OCI-LY3 (cell line): Measurements from ENCODE around the gene TSPOAP1.
A peak's percentile ranks its signal among the peaks of the same experiment; 100 is the strongest.

Source experiments
- H2AFZ ChIP-seq: fragments of 200-600, 300-600 bp; shearing (Covaris generic); 2 replicates; pipeline ENCODE4 v1.6.0; 2014; ENCODE audit warnings: antibody characterized with exemption, low read depth, low read length
- H3K27ac ChIP-seq: fragments of 200-600, 300-600 bp; sonication (generic); 2 replicates; pipeline ENCODE4 v1.5.1; 2014; ENCODE audit warnings: mild to moderate bottlenecking, low read length, moderate library complexity, mixed read lengths
- H3K27me3 ChIP-seq: fragments of 200-600, 300-600 bp; sonication (generic); 2 replicates; pipeline ENCODE4 v1.6.1; 2014; ENCODE audit warnings: low read depth, low read length, mixed read lengths
- H3K36me3 ChIP-seq: fragments of 200-600, 300-600 bp; sonication (generic); replicated peaks from 2 replicates; pipeline ENCODE3; 2014; ENCODE audit warnings: low read depth, low read length, mixed read lengths
- H3K4me1 ChIP-seq: fragments of 300-600, 200-600 bp; sonication (generic); 2 replicates; pipeline ENCODE4 v1.6.1; 2014; ENCODE audit warnings: low read length, mixed read lengths
- H3K4me2 ChIP-seq: fragments of 200-600, 300-600 bp; sonication (generic); 2 replicates; pipeline ENCODE4 v1.6.1; 2014; ENCODE audit warnings: low read length, mixed read lengths
- H3K4me3 ChIP-seq: fragments of 300-600, 200-600 bp; sonication (generic); 2 replicates; pipeline ENCODE4 v1.5.1; 2014; ENCODE audit warnings: antibody characterized with exemption, mild to moderate bottlenecking, low read length, moderate library complexity
- H3K79me2 ChIP-seq: fragments of 300-600, 200-600 bp; shearing (Covaris generic); 2 replicates; pipeline ENCODE4 v1.6.1; 2014; ENCODE audit warnings: mild to moderate bottlenecking, low read length, mixed read lengths
- H3K9ac ChIP-seq: fragments of 300-600, 200-600 bp; shearing (Covaris generic); 2 replicates; pipeline ENCODE4 v1.6.0; 2014; ENCODE audit warnings: mild to moderate bottlenecking, low read length, moderate library complexity
- H3K9me3 ChIP-seq: fragments of 200-600, 300-600 bp; shearing (Covaris generic); 2 replicates; pipeline ENCODE4 v1.6.1; 2014; ENCODE audit warnings: low read length, mixed read lengths; ENCODE audit not compliant: insufficient read depth
- H4K20me1 ChIP-seq: fragments of 200-600, 300-600 bp; sonication (generic); 2 replicates; pipeline ENCODE4 v1.6.1; 2016; ENCODE audit warnings: low read length, mixed read lengths; ENCODE audit not compliant: insufficient read depth
- CTCF ChIP-seq: fragments of 200-600, 300-600 bp; sonication (generic); IDR thresholded peaks from 2 replicates; pipeline ENCODE4 v1.5.1; 2014; ENCODE audit warnings: antibody characterized with exemption, low read length, low read depth
- EZH2phosphoT487 ChIP-seq: fragments of 200-600 bp; shearing (Covaris generic); IDR thresholded peaks from 2 replicates; pipeline ENCODE4 v1.6.1; 2018; ENCODE audit warnings: antibody characterized with exemption, mixed run types, low read depth

TSPOAP1 gene

GRCh38 chr17:58340405-58340876, 11.8 kb upstream of the TSPOAP1 start:
- H3K4me3 ChIP-seq, result peak overlapping the region; percentile 80
- no peaks in the 10 kb centered on the region for H3K27me3 ChIP-seq
- H2AFZ ChIP-seq, result no peak overlapping the region
- H3K9me3 ChIP-seq, result peaks cover under 1% of the 10 kb centered on the region; the same call in 1 of the 2 replicates
- H3K79me2 ChIP-seq, result peaks cover 90% of the 10 kb centered on the region
- H3K4me2 ChIP-seq, result peak overlapping the region; percentile 96
- H3K27ac ChIP-seq, result peak overlapping the region; percentile 99
- H3K9ac ChIP-seq, result peak overlapping the region; percentile 99
- no peaks in the 10 kb centered on the region for H4K20me1 ChIP-seq
- H3K36me3 ChIP-seq, result peaks cover 19% of the 10 kb centered on the region
- peaks cover 89% of the 10 kb centered on the region for H3K4me1 ChIP-seq
- no peak for TF ChIP-seq CTCF
- TF ChIP-seq EZH2phosphoT487, result no peak

- Histone ChIP-seq H3K4me2 (peak overlapping the region; percentile 96), H4K20me1 (no peaks in the 10 kb centered on the region), H3K4me3 (peak overlapping the region; percentile 80), H3K9me3 (peaks cover 5% of the 10 kb centered on the region; the same call in 1 of the 2 replicates), H2AFZ (no peak overlapping the region), H3K4me1 (peaks cover 89% of the 10 kb centered on the region), H3K27ac (peak overlapping the region; percentile 99), H3K79me2 (peaks cover 90% of the 10 kb centered on the region), H3K9ac (peak overlapping the region; percentile 99), H3K36me3 (peaks cover 14% of the 10 kb centered on the region), H3K27me3 (no peaks in the 10 kb centered on the region)
- TF ChIP-seq CTCF, result no peak
- no peak for TF ChIP-seq EZH2phosphoT487
Measured at GRCh38 chr17:58339755-58340404, 11.3 kb upstream of the TSPOAP1 start.

GRCh38 chr17:58338841-58339754, 10.5 kb upstream of the TSPOAP1 start:
- Histone ChIP-seq H3K36me3 (peaks cover 14% of the 10 kb centered on the region), H3K79me2 (peaks cover 92% of the 10 kb centered on the region), H3K4me2 (peak overlapping the region; percentile 96), H3K9ac (peak overlapping the region; percentile 99), H4K20me1 (no peaks in the 10 kb centered on the region), H3K4me1 (peaks cover 90% of the 10 kb centered on the region), H3K27me3 (no peaks in the 10 kb centered on the region), H2AFZ (no peak overlapping the region), H3K4me3 (peak overlapping the region; percentile 80), H3K9me3 (peaks cover 5% of the 10 kb centered on the region; the same call in 1 of the 2 replicates), H3K27ac (peak overlapping the region; percentile 99)
- TF ChIP-seq EZH2phosphoT487 (no peak), CTCF (no peak)

- Histone ChIP-seq H2AFZ (no peak overlapping the region), H3K79me2 (peaks cover 92% of the 10 kb centered on the region), H4K20me1 (no peaks in the 10 kb centered on the region), H3K4me3 (peak overlapping the region; percentile 80), H3K27ac (peak overlapping the region; percentile 99), H3K36me3 (peaks cover 14% of the 10 kb centered on the region), H3K27me3 (no peaks in the 10 kb centered on the region), H3K4me1 (peaks cover 90% of the 10 kb centered on the region), H3K9me3 (peaks cover 5% of the 10 kb centered on the region; the same call in 1 of the 2 replicates), H3K4me2 (peak overlapping the region; percentile 96), H3K9ac (peak overlapping the region; percentile 99)
- peak; percentile 47 for TF ChIP-seq CTCF
- TF ChIP-seq EZH2phosphoT487, result no peak
Measured at GRCh38 chr17:58338454-58338840, 9.9 kb upstream of the TSPOAP1 start.
